Tibial artery (tissue), 4 donors: ENCODE results near the gene KRTAP6-1.

Source experiments
- DNase-seq, 2 donors: peaks; one replicate each; pipeline ENCODE4 v3.0.0-alpha.2; 2019
- H3K27ac ChIP-seq, 2 donors: fragments of 200-600 bp; sonication (generic) in 1 of 2; 1 replicate in 1 of 2; 2 replicates in 1 of 2; pipeline ENCODE4 v1.5.1; 2018 to 2019; ENCODE audit warnings: mild to moderate bottlenecking in 1 of 2
- H3K27me3 ChIP-seq, 2 donors: fragments of 200-600 bp; sonication (generic) in 1 of 2; one replicate each; pipeline versions ENCODE4 v1.5.1 to v1.6.0; 2016 to 2019
- H3K36me3 ChIP-seq, 3 donors: fragments of 200-600 bp; sonication (generic) in 2 of 3; one replicate each; pipeline ENCODE4 v1.5.1; 2016 to 2019; ENCODE audit warnings: mild to moderate bottlenecking in 2 of 3
- H3K4me1 ChIP-seq, 4 donors: fragments of 200-600 bp; sonication (generic) in 2 of 4; 1 replicate in 3 of 4; 2 replicates in 1 of 4; pipeline ENCODE4 v1.5.1; 2016 to 2019
- H3K4me3 ChIP-seq, 2 donors: fragments of 200-600 bp; sonication (generic) in 1 of 2; 1 replicate in 1 of 2; 2 replicates in 1 of 2; pipeline ENCODE4 v1.5.1; 2018 to 2019; ENCODE audit warnings: mild to moderate bottlenecking in 2 of 2
- H3K9me3 ChIP-seq, 3 donors: fragments of 200-600 bp; sonication (generic) in 1 of 3; one replicate each; pipeline ENCODE4 v1.5.1; 2016 to 2019
- intact Hi-C: fragments of 100-400 bp; cut with DNase I; formaldehyde crosslinking; loops from one replicate; pipeline ENCODE4 v1.15.0; 2023; ENCODE audit warnings: low total_unique reads
- TF ChIP-seq, protein P1 (sequence below), 2 experiments: fragments of 200-600 bp in 1 of 2; fragments of 450-650 bp in 1 of 2; IDR thresholded peaks; one replicate each; pipeline ENCODE4 v1.5.1; 2017 to 2019; ENCODE audit warnings: antibody characterized with exemption in 2 of 2, mild to moderate bottlenecking in 1 of 2, moderate library complexity in 1 of 2

The KRTAP6-1 gene

DNA sequence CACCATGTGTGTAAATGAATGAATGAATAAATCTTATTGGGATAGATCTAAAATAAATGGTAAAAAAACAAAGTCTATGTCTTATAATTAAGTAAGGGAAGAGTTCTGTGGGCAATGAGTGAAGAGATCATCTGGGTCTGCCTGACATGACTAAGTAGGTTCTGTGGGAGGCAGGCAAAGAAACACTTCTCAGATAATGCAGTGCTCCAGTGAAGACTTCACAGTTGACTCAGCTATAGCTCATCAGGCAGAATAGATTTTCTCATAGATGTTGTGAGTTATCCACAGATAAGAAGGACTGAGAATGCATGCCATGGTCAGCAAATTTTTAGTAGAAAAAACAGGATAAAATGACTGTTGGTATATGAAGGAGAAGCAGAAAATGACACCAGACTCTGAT is 36.0 kb downstream of the KRTAP6-1 start:
- no peaks in the 10 kb centered on the region for H3K36me3 ChIP-seq
- H3K4me1 ChIP-seq = no peaks in the 10 kb centered on the region
- intact Hi-C loops = no loop called here
- no peak overlapping the region for H3K27ac ChIP-seq
- no peak for DNase-seq
- H3K27me3 ChIP-seq = no peaks in the 10 kb centered on the region
- TF ChIP-seq, protein P1, sequence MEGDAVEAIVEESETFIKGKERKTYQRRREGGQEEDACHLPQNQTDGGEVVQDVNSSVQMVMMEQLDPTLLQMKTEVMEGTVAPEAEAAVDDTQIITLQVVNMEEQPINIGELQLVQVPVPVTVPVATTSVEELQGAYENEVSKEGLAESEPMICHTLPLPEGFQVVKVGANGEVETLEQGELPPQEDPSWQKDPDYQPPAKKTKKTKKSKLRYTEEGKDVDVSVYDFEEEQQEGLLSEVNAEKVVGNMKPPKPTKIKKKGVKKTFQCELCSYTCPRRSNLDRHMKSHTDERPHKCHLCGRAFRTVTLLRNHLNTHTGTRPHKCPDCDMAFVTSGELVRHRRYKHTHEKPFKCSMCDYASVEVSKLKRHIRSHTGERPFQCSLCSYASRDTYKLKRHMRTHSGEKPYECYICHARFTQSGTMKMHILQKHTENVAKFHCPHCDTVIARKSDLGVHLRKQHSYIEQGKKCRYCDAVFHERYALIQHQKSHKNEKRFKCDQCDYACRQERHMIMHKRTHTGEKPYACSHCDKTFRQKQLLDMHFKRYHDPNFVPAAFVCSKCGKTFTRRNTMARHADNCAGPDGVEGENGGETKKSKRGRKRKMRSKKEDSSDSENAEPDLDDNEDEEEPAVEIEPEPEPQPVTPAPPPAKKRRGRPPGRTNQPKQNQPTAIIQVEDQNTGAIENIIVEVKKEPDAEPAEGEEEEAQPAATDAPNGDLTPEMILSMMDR (IDR thresholded peaks at IDR 0.05) = no peak
- no peaks in the 10 kb centered on the region for H3K9me3 ChIP-seq
- H3K4me3 ChIP-seq = no peak overlapping the region

DNA sequence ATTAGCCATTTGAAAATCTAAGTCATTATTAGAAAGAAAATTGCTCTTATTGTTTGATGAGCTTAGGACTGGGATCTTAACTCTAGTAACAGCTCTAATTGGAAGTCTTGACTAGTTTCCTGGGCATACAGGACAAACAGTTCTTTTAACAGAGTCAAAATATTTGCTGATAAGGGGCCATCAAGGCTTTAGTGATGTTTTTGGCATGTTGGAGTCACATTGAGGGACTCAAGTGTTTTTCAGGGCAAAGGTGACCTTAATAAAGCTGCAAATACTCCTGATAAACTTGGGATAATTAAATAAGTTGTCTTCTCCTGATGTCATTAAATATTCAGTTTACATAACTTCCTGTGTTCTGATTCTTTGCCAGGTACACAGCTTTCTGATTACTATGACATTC is 46.1 kb downstream of the KRTAP6-1 start:
- TF ChIP-seq, protein P1 (IDR thresholded peaks at IDR 0.05) = no peak
- intact Hi-C loops = no loop called here

DNA sequence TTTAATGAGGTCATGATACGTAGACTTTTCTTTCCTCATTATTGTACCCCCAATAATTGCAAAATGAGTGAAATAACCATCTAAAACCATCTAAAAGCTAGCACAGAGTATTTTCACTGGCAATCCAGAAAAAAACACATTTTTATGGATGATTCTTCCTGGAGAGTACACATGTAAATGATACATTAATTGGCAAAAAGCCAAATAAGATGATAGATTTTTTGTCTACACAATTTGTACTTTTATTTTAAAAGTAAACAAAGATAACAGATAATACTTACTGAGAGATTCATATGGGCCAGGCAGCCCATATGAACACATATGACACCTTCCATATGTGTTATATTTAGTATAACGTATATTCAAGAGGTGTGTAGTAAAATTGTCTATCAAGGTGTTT is 50.1 kb downstream of the KRTAP6-1 start:
- no peak overlapping the region for H3K4me3 ChIP-seq
- H3K36me3 ChIP-seq = no peaks in the 10 kb centered on the region
- H3K27ac ChIP-seq = no peak overlapping the region
- no peaks in the 10 kb centered on the region for H3K4me1 ChIP-seq
- TF ChIP-seq, protein P1 (IDR thresholded peaks at IDR 0.05) = no peak
- no peaks in the 10 kb centered on the region for H3K9me3 ChIP-seq
- no peak for DNase-seq
- intact Hi-C loops = no loop called here
- no peaks in the 10 kb centered on the region for H3K27me3 ChIP-seq

More for the DNA sequence above, 46.1 kb downstream of the KRTAP6-1 start:
- no peak for DNase-seq
- Histone ChIP-seq H3K9me3 (no peaks in the 10 kb centered on the region), H3K4me3 (no peak overlapping the region), H3K4me1 (no peaks in the 10 kb centered on the region), H3K27ac (no peak overlapping the region), H3K36me3 (no peaks in the 10 kb centered on the region), H3K27me3 (no peaks in the 10 kb centered on the region)
